Ishikawa (cell line): Measurements from ENCODE around the gene PIGL.

Experiments used
- EP300 ChIP-seq: IDR thresholded peaks from 2 replicates; pipeline ENCODE4 v1.6.1; 2012; ENCODE audit warnings: borderline replicate concordance
- REST ChIP-seq: IDR thresholded peaks from 2 replicates; pipeline ENCODE4 v1.6.1; 2012; ENCODE audit warnings: low read depth, mild to moderate bottlenecking
- TAF1 ChIP-seq: IDR thresholded peaks from 2 replicates; pipeline ENCODE4 v1.6.1; 2012; ENCODE audit warnings: low read depth, mild to moderate bottlenecking
- TCF12 ChIP-seq: IDR thresholded peaks from 2 replicates; pipeline ENCODE4 v1.6.1; 2012; ENCODE audit warnings: low read depth
- ZBTB7A ChIP-seq: IDR thresholded peaks from 2 replicates; pipeline ENCODE4 v1.6.1; 2012; ENCODE audit warnings: low read depth

- TF ChIP-seq TAF1, result no peak
- no peak for TF ChIP-seq TCF12
- TF ChIP-seq ZBTB7A, result no peak
- TF ChIP-seq EP300, result no peak
- TF ChIP-seq REST, result no peak
Measured at GRCh38 chr17:16212793-16213192, 4.2 kb upstream of the PIGL start.
